K562 (cell line): Measurements from ENCODE around the gene COPB2. TPM values are rescaled to one million over a fixed set of nuclear protein-coding genes. Genes with fewer than 3 reads are reported as not detected.

Experiments
- CEBPZ ChIP-seq: fragments of 150-350 bp; IDR thresholded peaks from 2 replicates; pipeline ENCODE4 v1.6.1; 2014; ENCODE audit warnings: low read depth, mild to moderate bottlenecking, low read length, borderline replicate concordance
- DEAF1 ChIP-seq: fragments of 450-650 bp; formaldehyde crosslinking; IDR thresholded peaks from 2 replicates; pipeline ENCODE4 v1.4.0; 2020; ENCODE audit warnings: mild to moderate bottlenecking, moderate library complexity
- GTF2A2 ChIP-seq: IDR thresholded peaks from 2 replicates; pipeline ENCODE4 v1.6.1; 2016; ENCODE audit warnings: mild to moderate bottlenecking, missing genetic modification characterization, missing compliant biosample characterization
- HDAC3 ChIP-seq: fragments of 450-650 bp; IDR thresholded peaks from 2 replicates; pipeline ENCODE4 v1.6.1; 2018; ENCODE audit warnings: borderline replicate concordance, mild to moderate bottlenecking, moderate library complexity; ENCODE audit not compliant: partially characterized antibody
- HIVEP1 ChIP-seq: fragments of 250-450 bp; sonication (Bioruptor Pico); IDR thresholded peaks from 2 replicates; pipeline ENCODE4 v1.4.0; 2020; ENCODE audit warnings: mild to moderate bottlenecking
- HOMEZ ChIP-seq: fragments of 250-450 bp; sonication (Bioruptor Pico); IDR thresholded peaks from 2 replicates; pipeline ENCODE4 v1.4.0; 2020; ENCODE audit warnings: mild to moderate bottlenecking, moderate library complexity
- IRF9 ChIP-seq: fragments of 450-650 bp; IDR thresholded peaks from 2 replicates; pipeline ENCODE4 v1.6.1; 2016; ENCODE audit warnings: missing biosample characterization, missing genetic modification characterization
- PURB ChIP-seq: sonication (generic); formaldehyde crosslinking; IDR thresholded peaks from 2 replicates; pipeline ENCODE4 v1.9.0; 2021; ENCODE audit warnings: low read depth, mild to moderate bottlenecking, missing genetic modification reagents
- RBM14 ChIP-seq: fragments of 200-400 bp; formaldehyde crosslinking; IDR thresholded peaks from 2 replicates; pipeline ENCODE4 v1.6.1; 2018; ENCODE audit warnings: low read depth, mild to moderate bottlenecking, low read length, moderate library complexity, borderline replicate concordance; ENCODE audit not compliant: insufficient read depth
- SRSF3 ChIP-seq: fragments of 200-400 bp; formaldehyde crosslinking; IDR thresholded peaks from 2 replicates; pipeline ENCODE4 v1.6.1; 2016; ENCODE audit warnings: mild to moderate bottlenecking, low read length, moderate library complexity; ENCODE audit not compliant: insufficient read depth
- ZBTB49 ChIP-seq: sonication (generic); formaldehyde crosslinking; IDR thresholded peaks from 2 replicates; pipeline ENCODE4 v1.8.0; 2022; ENCODE audit warnings: missing genetic modification reagents, mild to moderate bottlenecking, borderline replicate concordance
- ZBTB7A ChIP-seq: IDR thresholded peaks from 2 replicates; pipeline ENCODE4 v1.6.1; 2011; ENCODE audit warnings: low read depth, mild to moderate bottlenecking, low read length, moderate library complexity, borderline replicate concordance; ENCODE audit not compliant: control insufficient read depth
- ZNF583 ChIP-seq: fragments of 250-450 bp; sonication (Bioruptor Pico); IDR thresholded peaks from 2 replicates; pipeline ENCODE4 v1.4.0; 2020
- ZNF644 ChIP-seq: fragments of 200-800 bp; sonication (Bioruptor generic); IDR thresholded peaks from 2 replicates; pipeline ENCODE4 v1.6.1; 2016; ENCODE audit warnings: low read depth, missing genetic modification characterization, missing compliant biosample characterization
- polyA plus RNA-seq, 8 experiments: library from polyadenylated mRNA; depleted of rRNA in 4 of 8; stranded (reverse) in 5 of 8; unstranded in 3 of 8; fragments of >200 nt; fragmentation: Nextera tagmentation in 2 of 8; fragmentation: Illumina TruSeq in 1 of 8; extraction: Ambion mirVana in 2 of 8; extraction: Trizol in 1 of 8; gene quantifications; 2 replicates each; pipeline versions ENCODE4 v1.2.1 to v1.2.3, GENCODE V29; 2011 to 2014; ENCODE audit warnings: inconsistent platforms in 1 of 8, missing spikeins in 1 of 8
- total RNA-seq, 7 experiments: library from RNA; depleted of rRNA in 6 of 7; stranded (reverse); fragments of >200 nt in 6 of 7; fragmentation: Illumina TruSeq in 2 of 7; extraction: Trizol in 2 of 7; gene quantifications; 2 replicates each; pipeline versions ENCODE4 v1.2.1 to v1.2.3, GENCODE V29; 2011 to 2021; ENCODE audit warnings: low replicate concordance in 1 of 7

COPB2 gene
- total and polyA plus RNA-seq, 9 of the 15 experiments (the other 6 are each of a cell fraction or from before 2014, with no cell fraction given): 64.3 to 189 (median 130) TPM

- TF ChIP-seq IRF9 (tag) (no peak), ZNF583 (CRISPR knock-in tag) (no peak), PURB (CRISPR knock-in tag) (no peak), SRSF3 (no peak), ZBTB7A (peak; percentile 19; the same call in 1 of the 2 replicates), HDAC3 (no peak), GTF2A2 (no peak), DEAF1 (CRISPR knock-in tag) (no peak), CEBPZ (no peak), RBM14 (no peak), HOMEZ (CRISPR knock-in tag) (0 out of 2 replicates have a peak, but pooled peaks have one; percentile 19), HIVEP1 (CRISPR knock-in tag) (no peak), ZNF644 (tag) (no peak), ZBTB49 (CRISPR knock-in tag) (no peak)
Observed at GRCh38 chr3:139343895-139344856, 45.3 kb downstream of the COPB2 start, which contains the start of gene MRPS22 (continued).
